GM23338 (cell line): ENCODE measurements around the gene FOCAD. TPM values are rescaled to one million over a fixed set of nuclear protein-coding genes. Genes with fewer than 3 reads are reported as not detected.

ENCODE experiments used
- CREB1 ChIP-seq: fragments of 250-450 bp; sonication (Bioruptor Pico); IDR thresholded peaks from 2 replicates; pipeline ENCODE4 v1.5.0; 2020; ENCODE audit warnings: low read depth, mild to moderate bottlenecking, moderate library complexity
- EZH2 ChIP-seq: fragments of 200-600 bp; sonication (generic); IDR thresholded peaks from one replicate; pipeline ENCODE4 v1.8.0; 2017; ENCODE audit warnings: antibody characterized with exemption, mild to moderate bottlenecking, low read depth; ENCODE audit not compliant: unreplicated experiment
- JUNB ChIP-seq: IDR thresholded peaks from one replicate; pipeline ENCODE4 v1.6.1; 2016; ENCODE audit warnings: antibody characterized with exemption; ENCODE audit not compliant: unreplicated experiment
- POLR2AphosphoS5 ChIP-seq: IDR thresholded peaks from 2 replicates; pipeline ENCODE4 v1.6.1; 2016; ENCODE audit warnings: antibody characterized with exemption, low read depth
- REST ChIP-seq: IDR thresholded peaks from one replicate; pipeline ENCODE4 v1.6.1; 2018; ENCODE audit warnings: antibody characterized with exemption; ENCODE audit not compliant: unreplicated experiment
- ZNF331 ChIP-seq: fragments of 250-450 bp; sonication (Bioruptor Pico); IDR thresholded peaks from 2 replicates; pipeline ENCODE4 v1.5.0; 2020; ENCODE audit warnings: low read depth, mild to moderate bottlenecking, moderate library complexity
- polyA plus RNA-seq: library from polyadenylated mRNA; unstranded; fragments of >200 nt; fragmentation: Nextera tagmentation; extraction: Ambion mirVana; gene quantifications from 2 replicates; pipeline ENCODE4 v1.2.1, GENCODE V29; 2016
- total RNA-seq: library from RNA; depleted of rRNA; stranded (reverse); fragments of >200 nt; shearing (Covaris generic); gene quantifications from 2 replicates; pipeline ENCODE4 v1.2.3, GENCODE V29; 2014
- TF ChIP-seq, protein P1 (sequence below): fragments of 250-450 bp; sonication (Bioruptor Pico); IDR thresholded peaks from 2 replicates; pipeline ENCODE4 v1.5.0; 2020; ENCODE audit warnings: mild to moderate bottlenecking, moderate library complexity

Gene FOCAD
- total and polyA plus RNA-seq, 2 experiments from 2014 or later, result 13.7 to 66.5 TPM

DNA sequence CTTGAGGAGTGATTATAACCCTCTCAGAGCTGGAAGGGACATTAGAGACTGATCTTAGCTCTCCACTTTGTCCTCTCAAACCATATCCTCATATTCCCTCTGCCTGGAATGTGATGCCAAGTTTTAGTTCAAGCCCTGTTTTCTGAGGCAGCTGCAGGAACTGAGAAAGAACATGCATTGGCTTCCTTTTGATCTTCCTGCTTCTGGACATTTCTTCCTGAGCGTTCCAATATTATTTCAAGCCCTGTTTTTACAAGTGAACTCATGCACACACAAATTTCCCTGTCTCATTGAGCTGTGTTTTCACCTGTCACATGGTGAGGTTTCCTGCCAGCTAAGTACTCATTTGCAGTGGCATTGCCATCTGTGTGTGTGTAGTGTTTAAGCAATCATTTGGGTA, 17.0 kb downstream of the FOCAD start (continued):
- TF ChIP-seq, protein P1, sequence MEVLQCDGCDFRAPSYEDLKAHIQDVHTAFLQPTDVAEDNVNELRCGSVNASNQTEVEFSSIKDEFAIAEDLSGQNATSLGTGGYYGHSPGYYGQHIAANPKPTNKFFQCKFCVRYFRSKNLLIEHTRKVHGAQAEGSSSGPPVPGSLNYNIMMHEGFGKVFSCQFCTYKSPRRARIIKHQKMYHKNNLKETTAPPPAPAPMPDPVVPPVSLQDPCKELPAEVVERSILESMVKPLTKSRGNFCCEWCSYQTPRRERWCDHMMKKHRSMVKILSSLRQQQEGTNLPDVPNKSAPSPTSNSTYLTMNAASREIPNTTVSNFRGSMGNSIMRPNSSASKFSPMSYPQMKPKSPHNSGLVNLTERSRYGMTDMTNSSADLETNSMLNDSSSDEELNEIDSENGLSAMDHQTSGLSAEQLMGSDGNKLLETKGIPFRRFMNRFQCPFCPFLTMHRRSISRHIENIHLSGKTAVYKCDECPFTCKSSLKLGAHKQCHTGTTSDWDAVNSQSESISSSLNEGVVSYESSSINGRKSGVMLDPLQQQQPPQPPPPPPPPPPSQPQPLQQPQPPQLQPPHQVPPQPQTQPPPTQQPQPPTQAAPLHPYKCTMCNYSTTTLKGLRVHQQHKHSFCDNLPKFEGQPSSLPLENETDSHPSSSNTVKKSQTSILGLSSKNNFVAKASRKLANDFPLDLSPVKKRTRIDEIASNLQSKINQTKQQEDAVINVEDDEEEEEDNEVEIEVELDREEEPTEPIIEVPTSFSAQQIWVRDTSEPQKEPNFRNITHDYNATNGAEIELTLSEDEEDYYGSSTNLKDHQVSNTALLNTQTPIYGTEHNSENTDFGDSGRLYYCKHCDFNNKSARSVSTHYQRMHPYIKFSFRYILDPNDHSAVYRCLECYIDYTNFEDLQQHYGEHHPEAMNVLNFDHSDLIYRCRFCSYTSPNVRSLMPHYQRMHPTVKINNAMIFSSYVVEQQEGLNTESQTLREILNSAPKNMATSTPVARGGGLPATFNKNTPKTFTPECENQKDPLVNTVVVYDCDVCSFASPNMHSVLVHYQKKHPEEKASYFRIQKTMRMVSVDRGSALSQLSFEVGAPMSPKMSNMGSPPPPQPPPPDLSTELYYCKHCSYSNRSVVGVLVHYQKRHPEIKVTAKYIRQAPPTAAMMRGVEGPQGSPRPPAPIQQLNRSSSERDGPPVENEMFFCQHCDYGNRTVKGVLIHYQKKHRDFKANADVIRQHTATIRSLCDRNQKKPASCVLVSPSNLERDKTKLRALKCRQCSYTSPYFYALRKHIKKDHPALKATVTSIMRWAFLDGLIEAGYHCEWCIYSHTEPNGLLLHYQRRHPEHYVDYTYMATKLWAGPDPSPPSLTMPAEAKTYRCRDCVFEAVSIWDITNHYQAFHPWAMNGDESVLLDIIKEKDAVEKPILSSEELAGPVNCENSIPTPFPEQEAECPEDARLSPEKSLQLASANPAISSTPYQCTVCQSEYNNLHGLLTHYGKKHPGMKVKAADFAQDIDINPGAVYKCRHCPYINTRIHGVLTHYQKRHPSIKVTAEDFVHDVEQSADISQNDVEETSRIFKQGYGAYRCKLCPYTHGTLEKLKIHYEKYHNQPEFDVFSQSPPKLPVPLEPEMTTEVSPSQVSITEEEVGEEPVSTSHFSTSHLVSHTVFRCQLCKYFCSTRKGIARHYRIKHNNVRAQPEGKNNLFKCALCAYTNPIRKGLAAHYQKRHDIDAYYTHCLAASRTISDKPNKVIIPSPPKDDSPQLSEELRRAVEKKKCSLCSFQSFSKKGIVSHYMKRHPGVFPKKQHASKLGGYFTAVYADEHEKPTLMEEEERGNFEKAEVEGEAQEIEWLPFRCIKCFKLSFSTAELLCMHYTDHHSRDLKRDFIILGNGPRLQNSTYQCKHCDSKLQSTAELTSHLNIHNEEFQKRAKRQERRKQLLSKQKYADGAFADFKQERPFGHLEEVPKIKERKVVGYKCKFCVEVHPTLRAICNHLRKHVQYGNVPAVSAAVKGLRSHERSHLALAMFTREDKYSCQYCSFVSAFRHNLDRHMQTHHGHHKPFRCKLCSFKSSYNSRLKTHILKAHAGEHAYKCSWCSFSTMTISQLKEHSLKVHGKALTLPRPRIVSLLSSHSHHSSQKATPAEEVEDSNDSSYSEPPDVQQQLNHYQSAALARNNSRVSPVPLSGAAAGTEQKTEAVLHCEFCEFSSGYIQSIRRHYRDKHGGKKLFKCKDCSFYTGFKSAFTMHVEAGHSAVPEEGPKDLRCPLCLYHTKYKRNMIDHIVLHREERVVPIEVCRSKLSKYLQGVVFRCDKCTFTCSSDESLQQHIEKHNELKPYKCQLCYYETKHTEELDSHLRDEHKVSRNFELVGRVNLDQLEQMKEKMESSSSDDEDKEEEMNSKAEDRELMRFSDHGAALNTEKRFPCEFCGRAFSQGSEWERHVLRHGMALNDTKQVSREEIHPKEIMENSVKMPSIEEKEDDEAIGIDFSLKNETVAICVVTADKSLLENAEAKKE, result no peak
- TF ChIP-seq ZNF331 (no peak), JUNB (no peak), EZH2 (no peak), CREB1 (CRISPR knock-in tag) (no peak), REST (no peak), POLR2AphosphoS5 (no peak)
